ENCODE data around the gene KCNQ5. TPM values are rescaled to one million over a fixed set of nuclear protein-coding genes. Genes with fewer than 3 reads are reported as not detected.

KCNQ5 gene
- total RNA-seq, 1 experiment from 2014 or later = 0.31 TPM

DNA sequence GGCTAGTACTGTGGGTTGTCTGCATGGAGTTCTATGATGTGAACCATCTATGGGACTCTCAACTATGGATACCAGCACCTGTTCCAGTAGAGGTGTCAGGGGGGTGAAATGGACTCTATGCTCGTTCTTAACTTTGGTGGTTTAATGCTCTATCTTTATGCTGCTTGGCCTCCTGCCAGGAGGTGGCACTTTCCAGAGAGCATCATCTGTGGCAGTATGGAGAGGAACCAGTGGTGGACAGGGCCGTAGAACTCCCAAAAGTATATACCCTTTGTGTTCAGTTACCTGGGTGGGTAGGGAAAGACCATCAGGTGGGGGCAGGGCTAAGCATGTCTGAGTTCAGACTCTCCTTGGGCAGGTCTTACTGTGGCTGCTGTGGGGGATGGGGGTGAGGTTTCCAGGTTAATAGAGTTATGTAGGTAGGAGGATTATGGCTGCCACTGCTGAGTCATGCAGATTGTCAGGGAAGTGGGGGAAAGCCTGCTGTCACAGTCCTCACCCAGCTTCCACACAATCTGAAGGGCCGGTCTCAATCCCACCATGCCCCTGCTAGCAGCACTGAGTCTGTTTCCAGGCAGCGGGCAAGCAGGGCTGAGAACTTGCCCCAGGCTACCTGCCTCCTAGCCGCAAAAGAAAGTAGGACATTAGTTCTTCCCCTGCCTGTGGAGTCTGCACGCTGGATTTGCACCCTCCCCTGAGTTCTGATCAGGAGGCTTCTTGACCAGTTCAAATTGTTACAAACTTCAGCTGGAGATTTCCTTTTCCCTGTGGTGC lies 284.0 kb downstream of the KCNQ5 start:
- H3K36me3 ChIP-seq (replicated peaks; ENCODE audit: control insufficient read depth, insufficient read depth, low read length) = no peaks in the 10 kb centered on the region
- DNase-seq = no peak

DNA sequence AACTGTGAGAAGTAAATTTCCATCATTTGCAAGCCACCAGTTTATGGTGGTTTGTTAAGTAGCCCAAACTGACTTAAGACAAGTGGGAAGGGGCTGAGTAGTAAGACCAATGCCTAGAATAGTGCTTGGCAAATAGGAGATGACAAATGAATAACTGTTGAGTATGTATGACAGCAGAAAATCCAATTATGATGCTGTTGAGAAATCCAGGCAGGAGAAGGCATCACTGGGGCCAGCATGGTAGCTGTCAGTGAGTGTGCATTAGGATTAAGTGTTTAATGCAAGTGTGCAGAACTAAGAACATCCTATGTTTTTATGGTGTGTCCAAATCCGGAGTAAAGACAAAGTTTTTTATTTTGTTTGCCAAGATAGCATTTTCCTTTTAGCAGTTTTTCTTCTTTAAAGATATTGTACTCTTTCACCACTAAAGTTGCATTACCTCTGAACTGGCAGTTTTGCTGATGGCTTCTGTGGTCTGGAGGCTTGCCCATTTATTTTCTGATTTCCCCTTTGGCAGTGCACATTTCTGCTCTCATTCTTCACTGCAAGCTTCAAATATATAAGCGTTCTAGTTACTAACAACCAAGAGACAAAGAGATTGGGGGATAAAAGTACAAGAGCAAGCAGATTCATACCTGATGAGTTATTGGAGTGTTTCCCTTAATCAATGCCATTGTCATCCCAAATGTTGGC lies 289.7 kb downstream of the KCNQ5 start:
- no peaks in the 10 kb centered on the region for H3K36me3 ChIP-seq (replicated peaks; ENCODE audit: control insufficient read depth, insufficient read depth, low read length)

More for the DNA sequence above, 284.0 kb downstream of the KCNQ5 start:
- no peaks in the 10 kb centered on the region for H3K27me3 ChIP-seq (ENCODE audit: control insufficient read depth, insufficient read depth, low read length)
- no peak overlapping the region for H3K4me3 ChIP-seq (ENCODE audit: insufficient read depth, low read depth, low read length)

DNA sequence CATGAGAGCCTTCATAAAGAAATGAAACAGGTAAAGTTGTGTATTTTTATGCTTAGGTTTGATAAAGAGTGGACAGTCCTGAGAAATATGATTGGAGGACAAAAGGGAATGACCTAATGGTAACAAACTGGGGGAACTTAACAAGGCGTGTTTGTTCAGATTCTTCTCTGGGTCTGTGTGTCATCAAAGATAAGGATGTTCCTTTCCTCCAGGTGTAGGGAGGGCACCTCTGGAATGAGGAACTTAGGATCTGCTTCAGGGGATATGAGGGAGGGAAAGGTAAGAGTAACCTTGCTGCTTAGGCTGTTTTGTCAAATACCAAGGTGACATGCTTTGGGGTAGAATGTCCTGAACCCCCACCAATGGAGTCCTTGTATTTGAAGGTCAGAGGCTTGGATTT lies 291.9 kb downstream of the KCNQ5 start:
- Histone ChIP-seq H3K27me3 (ENCODE audit: control insufficient read depth, insufficient read depth, low read length) (no peaks in the 10 kb centered on the region), H3K4me3 (ENCODE audit: insufficient read depth, low read depth, low read length) (no peak overlapping the region), H3K36me3 (replicated peaks; ENCODE audit: control insufficient read depth, insufficient read depth, low read length) (no peaks in the 10 kb centered on the region)
- DNase-seq = no peak

More for the DNA sequence above, 289.7 kb downstream of the KCNQ5 start:
- Histone ChIP-seq H3K27me3 (ENCODE audit: control insufficient read depth, insufficient read depth, low read length) (no peaks in the 10 kb centered on the region), H3K4me3 (ENCODE audit: insufficient read depth, low read depth, low read length) (no peak overlapping the region)
- no peak for DNase-seq

- DNase-seq = no peak
These were observed 294.4 kb downstream of the KCNQ5 start for GRCh38 chr6:72916298-72916697.

GRCh38 chr6:72916906-72917305 lies 295.0 kb downstream of the KCNQ5 start:
- H3K4me3 ChIP-seq (ENCODE audit: insufficient read depth, low read depth, low read length) = no peak overlapping the region
- no peak for DNase-seq
- no peaks in the 10 kb centered on the region for H3K27me3 ChIP-seq (ENCODE audit: control insufficient read depth, insufficient read depth, low read length)
- no peaks in the 10 kb centered on the region for H3K36me3 ChIP-seq (replicated peaks; ENCODE audit: control insufficient read depth, insufficient read depth, low read length)

More at GRCh38 chr6:72916298-72916697, 294.4 kb downstream of the KCNQ5 start:
- Histone ChIP-seq H3K27me3 (ENCODE audit: control insufficient read depth, insufficient read depth, low read length) (no peaks in the 10 kb centered on the region), H3K4me3 (ENCODE audit: insufficient read depth, low read depth, low read length) (no peak overlapping the region), H3K36me3 (replicated peaks; ENCODE audit: control insufficient read depth, insufficient read depth, low read length) (no peaks in the 10 kb centered on the region)

DNA sequence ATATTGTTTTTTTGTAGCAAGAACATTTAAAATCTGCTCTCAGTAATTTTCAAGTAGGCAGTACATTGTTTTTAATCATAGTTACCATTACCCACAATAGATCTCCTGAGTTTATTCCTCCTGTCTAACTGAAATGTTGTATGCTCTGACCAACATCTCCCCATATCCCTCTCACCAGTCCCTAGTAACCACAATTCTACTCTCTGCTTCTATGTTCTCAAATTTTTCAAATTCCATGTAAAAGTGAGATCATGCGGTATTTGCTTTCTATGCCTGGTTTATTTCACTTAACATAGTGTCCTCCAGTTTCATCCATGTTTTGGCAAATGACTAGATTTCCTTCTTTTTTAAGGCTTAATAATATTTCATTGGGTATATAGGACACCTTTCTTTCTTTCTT lies 300.5 kb downstream of the KCNQ5 start:
- no peaks in the 10 kb centered on the region for H3K27me3 ChIP-seq (ENCODE audit: control insufficient read depth, insufficient read depth, low read length)
- no peak overlapping the region for H3K4me3 ChIP-seq (ENCODE audit: insufficient read depth, low read depth, low read length)
- no peaks in the 10 kb centered on the region for H3K36me3 ChIP-seq (replicated peaks; ENCODE audit: control insufficient read depth, insufficient read depth, low read length)
- DNase-seq = no peak

DNA sequence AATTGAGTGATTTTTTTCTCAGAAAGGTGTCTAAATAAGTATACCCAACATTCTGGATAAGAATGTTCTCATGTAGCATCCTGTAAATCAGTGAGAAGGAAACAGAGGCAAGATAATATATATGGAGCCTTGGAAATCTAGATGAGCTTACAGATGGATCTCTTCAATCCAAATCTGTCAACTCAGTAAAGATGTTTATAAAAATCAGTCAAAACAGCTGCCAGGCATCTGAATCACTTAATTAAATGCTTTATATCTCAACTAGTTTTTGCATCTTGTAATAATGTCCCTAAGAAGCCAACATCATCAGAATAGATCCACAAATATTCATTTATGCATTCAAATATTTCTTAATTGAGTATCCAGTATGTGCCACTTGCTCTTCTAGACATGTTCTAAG lies 303.3 kb downstream of the KCNQ5 start:
- H3K4me3 ChIP-seq (ENCODE audit: insufficient read depth, low read depth, low read length) = no peak overlapping the region
- DNase-seq = no peak
- H3K36me3 ChIP-seq (replicated peaks; ENCODE audit: control insufficient read depth, insufficient read depth, low read length) = no peaks in the 10 kb centered on the region
- no peaks in the 10 kb centered on the region for H3K27me3 ChIP-seq (ENCODE audit: control insufficient read depth, insufficient read depth, low read length)

DNA sequence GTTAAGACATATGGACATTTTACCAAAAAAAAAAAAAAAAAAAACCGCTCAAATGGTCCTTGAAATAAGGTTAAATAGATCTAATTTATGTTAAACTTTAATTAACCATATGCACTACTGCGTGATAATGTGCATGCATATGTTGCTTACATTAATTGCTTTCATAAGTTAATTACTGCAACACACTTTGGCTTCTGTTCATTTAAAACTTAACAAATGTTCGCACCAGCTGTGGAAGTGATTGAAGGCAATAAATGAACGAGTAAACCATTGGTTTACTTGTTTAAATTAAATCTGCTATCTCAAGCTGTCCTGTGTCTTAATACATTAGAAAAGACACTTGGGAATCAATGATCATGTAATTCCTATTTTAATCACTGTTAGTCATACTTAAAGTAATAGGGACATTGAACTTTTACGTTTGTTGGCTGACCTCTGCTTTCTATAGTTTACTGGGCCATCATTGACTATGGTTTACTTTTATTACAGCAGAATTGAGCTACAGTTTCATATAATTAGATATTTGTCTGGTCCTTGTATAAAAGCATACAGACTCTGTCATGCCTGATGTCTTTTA lies 308.8 kb downstream of the KCNQ5 start:
- Histone ChIP-seq H3K4me3 (ENCODE audit: insufficient read depth, low read depth, low read length) (no peak overlapping the region), H3K36me3 (replicated peaks; ENCODE audit: control insufficient read depth, insufficient read depth, low read length) (no peaks in the 10 kb centered on the region), H3K27me3 (ENCODE audit: control insufficient read depth, insufficient read depth, low read length) (no peaks in the 10 kb centered on the region)
- no peak for DNase-seq

- no peak overlapping the region for H3K4me3 ChIP-seq (ENCODE audit: insufficient read depth, low read depth, low read length)
- H3K36me3 ChIP-seq (replicated peaks; ENCODE audit: control insufficient read depth, insufficient read depth, low read length) = no peaks in the 10 kb centered on the region
- no peak for DNase-seq
- no peaks in the 10 kb centered on the region for H3K27me3 ChIP-seq (ENCODE audit: control insufficient read depth, insufficient read depth, low read length)
These were observed 309.5 kb downstream of the KCNQ5 start for GRCh38 chr6:72931325-72931887.

GRCh38 chr6:72933233-72933632 lies 311.4 kb downstream of the KCNQ5 start:
- H3K36me3 ChIP-seq (replicated peaks; ENCODE audit: control insufficient read depth, insufficient read depth, low read length) = no peaks in the 10 kb centered on the region
- no peaks in the 10 kb centered on the region for H3K27me3 ChIP-seq (ENCODE audit: control insufficient read depth, insufficient read depth, low read length)
- DNase-seq = no peak
- H3K4me3 ChIP-seq (ENCODE audit: insufficient read depth, low read depth, low read length) = no peak overlapping the region

DNA sequence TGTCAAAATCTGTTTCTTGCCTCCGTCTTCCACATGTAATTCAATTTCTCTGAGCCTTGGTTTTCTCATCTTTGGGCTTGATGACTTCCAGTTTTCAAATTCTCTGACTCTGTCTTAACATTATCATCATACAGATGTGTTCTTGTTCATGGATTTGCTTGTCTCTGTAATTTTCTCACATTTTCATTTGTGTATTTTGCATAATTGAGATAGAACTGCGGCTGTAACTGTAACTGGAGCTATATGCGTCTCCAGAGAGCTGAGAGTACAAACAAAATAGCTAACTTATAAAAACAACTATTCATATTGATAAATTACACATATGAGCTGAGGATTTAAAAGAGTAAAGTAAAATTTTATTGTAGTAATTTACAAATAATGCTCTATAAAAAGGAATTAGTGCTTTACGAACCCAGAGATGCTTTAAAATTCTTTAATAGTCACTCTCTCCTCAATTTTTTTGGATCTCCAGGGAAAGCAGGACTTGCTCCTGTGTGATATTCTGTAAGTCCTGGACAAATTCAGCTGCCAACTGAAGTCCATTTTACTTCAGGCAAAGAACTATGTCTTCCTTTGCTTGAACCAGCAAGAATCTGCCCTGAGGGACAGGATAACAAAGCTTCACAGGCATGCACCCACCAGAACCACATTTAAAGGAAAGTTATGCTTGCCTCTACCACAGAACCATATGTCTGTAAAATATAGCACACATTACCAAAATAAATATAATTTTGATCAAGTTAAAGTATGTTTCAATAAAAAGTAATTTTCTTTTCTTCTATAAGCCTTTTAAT lies 315.1 kb downstream of the KCNQ5 start:
- DNase-seq = no peak
- Histone ChIP-seq H3K4me3 (ENCODE audit: insufficient read depth, low read depth, low read length) (no peak overlapping the region), H3K36me3 (replicated peaks; ENCODE audit: control insufficient read depth, insufficient read depth, low read length) (no peaks in the 10 kb centered on the region), H3K27me3 (ENCODE audit: control insufficient read depth, insufficient read depth, low read length) (no peaks in the 10 kb centered on the region)

GRCh38 chr6:72938104-72938503 lies 316.2 kb downstream of the KCNQ5 start:
- H3K27me3 ChIP-seq (ENCODE audit: control insufficient read depth, insufficient read depth, low read length) = no peaks in the 10 kb centered on the region
- H3K36me3 ChIP-seq (replicated peaks; ENCODE audit: control insufficient read depth, insufficient read depth, low read length) = no peaks in the 10 kb centered on the region
- no peak overlapping the region for H3K4me3 ChIP-seq (ENCODE audit: insufficient read depth, low read depth, low read length)
- no peak for DNase-seq

GRCh38 chr6:72939004-72939403 lies 317.1 kb downstream of the KCNQ5 start:
- no peaks in the 10 kb centered on the region for H3K27me3 ChIP-seq (ENCODE audit: control insufficient read depth, insufficient read depth, low read length)
- no peak for DNase-seq
- H3K4me3 ChIP-seq (ENCODE audit: insufficient read depth, low read depth, low read length) = no peak overlapping the region
- no peaks in the 10 kb centered on the region for H3K36me3 ChIP-seq (replicated peaks; ENCODE audit: control insufficient read depth, insufficient read depth, low read length)

GRCh38 chr6:72940265-72940664 lies 318.4 kb downstream of the KCNQ5 start:
- no peaks in the 10 kb centered on the region for H3K36me3 ChIP-seq (replicated peaks; ENCODE audit: control insufficient read depth, insufficient read depth, low read length)
- no peaks in the 10 kb centered on the region for H3K27me3 ChIP-seq (ENCODE audit: control insufficient read depth, insufficient read depth, low read length)
- no peak overlapping the region for H3K4me3 ChIP-seq (ENCODE audit: insufficient read depth, low read depth, low read length)
- DNase-seq = no peak

All from H7 (cell line).